Measurements from ENCODE around the gene CDC42. TPM values are rescaled to one million over a fixed set of nuclear protein-coding genes. Genes with fewer than 3 reads are reported as not detected.

The CDC42 gene
- total and polyA plus RNA-seq, 2 experiments from 2014 or later, result 69.7 to 358 TPM

GRCh38 chr1:22104865-22105437 lies 52.4 kb downstream of the CDC42 start:
- H3K36me3 ChIP-seq (replicated peaks; ENCODE audit: insufficient read depth, low read depth), result no peaks in the 10 kb centered on the region
- H3K27me3 ChIP-seq, result no peaks in the 10 kb centered on the region
- peaks cover 55% of the 10 kb centered on the region for H4K20me1 ChIP-seq (ENCODE audit: insufficient read depth, poor library complexity, severe bottlenecking)
- TF ChIP-seq EZH2phosphoT487 (IDR thresholded peaks at IDR 0.05; ENCODE audit: low read depth, severe bottlenecking, unreplicated experiment), result no peak
- TF ChIP-seq, protein P1, sequence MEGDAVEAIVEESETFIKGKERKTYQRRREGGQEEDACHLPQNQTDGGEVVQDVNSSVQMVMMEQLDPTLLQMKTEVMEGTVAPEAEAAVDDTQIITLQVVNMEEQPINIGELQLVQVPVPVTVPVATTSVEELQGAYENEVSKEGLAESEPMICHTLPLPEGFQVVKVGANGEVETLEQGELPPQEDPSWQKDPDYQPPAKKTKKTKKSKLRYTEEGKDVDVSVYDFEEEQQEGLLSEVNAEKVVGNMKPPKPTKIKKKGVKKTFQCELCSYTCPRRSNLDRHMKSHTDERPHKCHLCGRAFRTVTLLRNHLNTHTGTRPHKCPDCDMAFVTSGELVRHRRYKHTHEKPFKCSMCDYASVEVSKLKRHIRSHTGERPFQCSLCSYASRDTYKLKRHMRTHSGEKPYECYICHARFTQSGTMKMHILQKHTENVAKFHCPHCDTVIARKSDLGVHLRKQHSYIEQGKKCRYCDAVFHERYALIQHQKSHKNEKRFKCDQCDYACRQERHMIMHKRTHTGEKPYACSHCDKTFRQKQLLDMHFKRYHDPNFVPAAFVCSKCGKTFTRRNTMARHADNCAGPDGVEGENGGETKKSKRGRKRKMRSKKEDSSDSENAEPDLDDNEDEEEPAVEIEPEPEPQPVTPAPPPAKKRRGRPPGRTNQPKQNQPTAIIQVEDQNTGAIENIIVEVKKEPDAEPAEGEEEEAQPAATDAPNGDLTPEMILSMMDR (IDR thresholded peaks at IDR 0.05; ENCODE audit: poor library complexity), result no peak
- no peak for TF ChIP-seq EZH2 (IDR thresholded peaks at IDR 0.05; ENCODE audit: borderline replicate concordance)
- H3K4me2 ChIP-seq, result no peak overlapping the region
- no peak overlapping the region for H3K27ac ChIP-seq
- no peak for DNase-seq (ENCODE audit: low spot score)
- H3K9me2 ChIP-seq (replicated peaks; ENCODE audit: insufficient read depth), result no peaks in the 10 kb centered on the region
- H3K9me3 ChIP-seq (ENCODE audit: low read depth), result no peaks in the 10 kb centered on the region
- peaks cover 66% of the 10 kb centered on the region for H3K79me2 ChIP-seq
- H3K4me1 ChIP-seq (ENCODE audit: insufficient read depth), result peaks cover 20% of the 10 kb centered on the region
- H3K4me3 ChIP-seq, result no peak overlapping the region
- no peak overlapping the region for H2AFZ ChIP-seq
- WGBS (ENCODE audit: low lambda C conversion rate, missing lambda C conversion rate), result 94% methylated on average over 6 of the region's 6 CpGs

- DNase-seq (ENCODE audit: low spot score), result peak; percentile 73
- peaks cover 20% of the 10 kb centered on the region for H3K4me1 ChIP-seq (ENCODE audit: insufficient read depth)
- H3K36me3 ChIP-seq (replicated peaks; ENCODE audit: insufficient read depth, low read depth), result no peaks in the 10 kb centered on the region
- no peaks in the 10 kb centered on the region for H3K27me3 ChIP-seq
- H3K79me2 ChIP-seq, result peaks cover 65% of the 10 kb centered on the region
- no peak overlapping the region for H3K27ac ChIP-seq
- 67% methylated on average over 5 of the region's 5 CpGs for WGBS (ENCODE audit: low lambda C conversion rate, missing lambda C conversion rate)
- no peaks in the 10 kb centered on the region for H3K9me3 ChIP-seq (ENCODE audit: low read depth)
- H3K4me3 ChIP-seq, result no peak overlapping the region
- H4K20me1 ChIP-seq (ENCODE audit: insufficient read depth, poor library complexity, severe bottlenecking), result peaks cover 54% of the 10 kb centered on the region
- no peaks in the 10 kb centered on the region for H3K9me2 ChIP-seq (replicated peaks; ENCODE audit: insufficient read depth)
- H2AFZ ChIP-seq, result no peak overlapping the region
- TF ChIP-seq, protein P1 (IDR thresholded peaks at IDR 0.05; ENCODE audit: poor library complexity), result peak; percentile 76
- no peak for TF ChIP-seq EZH2phosphoT487 (IDR thresholded peaks at IDR 0.05; ENCODE audit: low read depth, severe bottlenecking, unreplicated experiment)
- TF ChIP-seq EZH2 (IDR thresholded peaks at IDR 0.05; ENCODE audit: borderline replicate concordance), result no peak
- no peak overlapping the region for H3K4me2 ChIP-seq
Measured at GRCh38 chr1:22105611-22106207, 53.2 kb downstream of the CDC42 start.

- H2AFZ ChIP-seq, result no peak overlapping the region
- no peak overlapping the region for H3K4me2 ChIP-seq
- H3K9me2 ChIP-seq (replicated peaks; ENCODE audit: insufficient read depth), result no peaks in the 10 kb centered on the region
- H4K20me1 ChIP-seq (ENCODE audit: insufficient read depth, poor library complexity, severe bottlenecking), result peaks cover 50% of the 10 kb centered on the region
- H3K27ac ChIP-seq, result no peak overlapping the region
- H3K4me1 ChIP-seq (ENCODE audit: insufficient read depth), result peaks cover 20% of the 10 kb centered on the region
- DNase-seq (ENCODE audit: low spot score), result no peak
- H3K36me3 ChIP-seq (replicated peaks; ENCODE audit: insufficient read depth, low read depth), result no peaks in the 10 kb centered on the region
- H3K79me2 ChIP-seq, result peaks cover 64% of the 10 kb centered on the region
- no peak for TF ChIP-seq EZH2 (IDR thresholded peaks at IDR 0.05; ENCODE audit: borderline replicate concordance)
- TF ChIP-seq, protein P1 (IDR thresholded peaks at IDR 0.05; ENCODE audit: poor library complexity), result no peak
- no peak for TF ChIP-seq EZH2phosphoT487 (IDR thresholded peaks at IDR 0.05; ENCODE audit: low read depth, severe bottlenecking, unreplicated experiment)
- 92% methylated on average over 5 of the region's 5 CpGs for WGBS (ENCODE audit: low lambda C conversion rate, missing lambda C conversion rate)
- H3K4me3 ChIP-seq, result no peak overlapping the region
- H3K9me3 ChIP-seq (ENCODE audit: low read depth), result no peaks in the 10 kb centered on the region
- H3K27me3 ChIP-seq, result no peaks in the 10 kb centered on the region
Measured at GRCh38 chr1:22107126-22107525, 54.6 kb downstream of the CDC42 start.

Data from hepatocyte (in vitro differentiated cells).